T-cell (primary cell): ENCODE measurements around the gene FSTL4. TPM values are rescaled to one million over a fixed set of nuclear protein-coding genes. Genes with fewer than 3 reads are reported as not detected.

ENCODE experiments used
- ATAC-seq, 4 experiments: fragments of 200-7000 bp in 3 of 4; fragments of 150-1000 bp in 1 of 4; cut with Tn5 transposase; replicated peaks in 1 of 4; 1 replicate in 3 of 4; 2 replicates in 1 of 4; pipeline ENCODE4 v1.10.0; 2021; ENCODE audit warnings: moderate library complexity in 3 of 4, mild to moderate bottlenecking in 2 of 4, moderate number of reproducible peaks in 1 of 4
- CTCF ChIA-PET, 2 donors: fragments of 300-600 bp; sonication (Branson Sonifier 250); formaldehyde crosslinking; loops; one replicate each; lab custom pipeline; 2022; ENCODE audit warnings: antibody characterized with exemption in 2 of 2; lab: Charles Lee
- POLR2A ChIA-PET, 2 donors: fragments of 300-600 bp; sonication (Branson Sonifier 250); formaldehyde crosslinking; loops; one replicate each; lab custom pipeline; 2022; ENCODE audit warnings: antibody characterized with exemption in 2 of 2; lab: Charles Lee
- DNase-seq, 35 experiments: peaks; one replicate each; pipeline versions ENCODE4 v3.0.0 to v3.0.0-alpha.2; 2013 to 2023
- H3K27ac ChIP-seq: one replicate; pipeline ENCODE4 v1.5.1; 2013; ENCODE audit warnings: low read length
- H3K27me3 ChIP-seq, 2 experiments: replicated peaks in 1 of 2; 1 replicate in 1 of 2; 2 replicates in 1 of 2; pipeline versions ENCODE4 v1.6.1 to v1.7.0; 2013; ENCODE audit warnings: low read length in 1 of 2, mixed read lengths in 1 of 2; ENCODE audit not compliant: control insufficient read depth in 2 of 2, insufficient read depth in 2 of 2; ENCODE audit errors: extremely low read depth in 1 of 2
- H3K36me3 ChIP-seq, 2 donors: 1 replicate in 1 of 2; 2 replicates in 1 of 2; pipeline versions ENCODE4 v1.6.1 to v1.7.0; 2013; ENCODE audit warnings: low read length in 1 of 2; ENCODE audit not compliant: control insufficient read depth in 2 of 2, insufficient read depth in 1 of 2; ENCODE audit errors: extremely low read depth in 1 of 2
- H3K4me1 ChIP-seq, 2 experiments: 1 replicate in 1 of 2; 2 replicates in 1 of 2; pipeline versions ENCODE4 v1.6.1 to v1.7.0; 2013; ENCODE audit warnings: low read length in 2 of 2, mixed read lengths in 1 of 2; ENCODE audit not compliant: insufficient read depth in 2 of 2, control insufficient read depth in 1 of 2; ENCODE audit errors: extremely low read depth in 1 of 2
- H3K4me3 ChIP-seq, 2 donors: 1 replicate in 1 of 2; 2 replicates in 1 of 2; pipeline versions ENCODE4 v1.5.1 to v1.7.0; 2013; ENCODE audit warnings: mild to moderate bottlenecking in 2 of 2, low read length in 1 of 2, moderate library complexity in 1 of 2; ENCODE audit not compliant: control insufficient read depth in 1 of 2; ENCODE audit errors: extremely low read depth in 1 of 2
- H3K9me3 ChIP-seq: 2 replicates; pipeline ENCODE4 v1.7.0; 2013
- H3K27ac Mint-ChIP-seq, 2 donors: one replicate each; pipeline ENCODE4 v1.8.0; 2020 to 2021; ENCODE audit warnings: mild to moderate bottlenecking in 2 of 2, mixed read lengths in 2 of 2
- H3K27me3 Mint-ChIP-seq, 2 donors: one replicate each; pipeline ENCODE4 v1.8.0; 2021 to 2022; ENCODE audit warnings: mixed read lengths in 2 of 2
- H3K36me3 Mint-ChIP-seq: one replicate; pipeline ENCODE4 v1.8.0; 2021; ENCODE audit warnings: mixed read lengths
- H3K4me1 Mint-ChIP-seq, 3 donors: one replicate each; pipeline ENCODE4 v1.8.0; 2020 to 2022; ENCODE audit warnings: mixed read lengths in 3 of 3, mild to moderate bottlenecking in 1 of 3
- H3K4me3 Mint-ChIP-seq, 3 donors: one replicate each; pipeline ENCODE4 v1.8.0; 2020 to 2022; ENCODE audit warnings: mild to moderate bottlenecking in 3 of 3, mixed read lengths in 3 of 3, moderate library complexity in 3 of 3
- H3K9me3 Mint-ChIP-seq, 3 donors: one replicate each; pipeline ENCODE4 v1.8.0; 2020 to 2022; ENCODE audit warnings: mixed read lengths in 3 of 3
- WGBS: methylation state at CpG from one replicate; pipeline ENCODE4 v1.1.5; 2013; ENCODE audit warnings: missing lambda C conversion rate; ENCODE audit not compliant: insufficient coverage; 5-methylcytosine and 5-hydroxymethylcytosine counted together
- total RNA-seq, 35 experiments: library from RNA in 6 of 35; stranded (reverse) in 6 of 35; fragments of 120-200 nt in 1 of 35; gene quantifications; one replicate each; pipeline versions ENCODE4 v1.2.1 to v1.2.4 and lab custom pipeline; 2013 to 2026

The FSTL4 gene
- total RNA-seq, 5 donors from 2014 or later (not counting 1 experiment from before 2014, with no cell fraction given): 1.6 TPM; not detected in 3

DNA sequence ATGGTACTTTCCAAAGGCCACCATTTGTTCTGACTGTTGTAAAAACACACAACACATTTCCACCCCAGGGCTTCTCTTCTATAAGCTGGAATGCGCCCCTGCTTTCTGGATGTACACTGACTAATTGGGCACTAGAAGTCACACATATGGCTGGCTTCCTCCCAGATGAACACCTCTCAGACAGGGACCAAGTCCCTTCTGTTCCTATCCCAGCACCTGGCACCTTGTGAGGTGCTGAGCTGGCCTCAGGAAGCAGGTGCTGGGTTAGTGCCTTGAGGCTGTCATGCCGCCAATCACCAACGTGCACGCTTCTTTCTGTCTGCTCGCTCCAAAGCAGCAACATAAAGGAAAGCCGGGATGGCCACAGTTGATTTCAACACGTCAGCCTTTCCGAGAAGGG is 93.2 kb downstream of the FSTL4 start:
- Mint-ChIP-seq H3K4me3 (no peak overlapping the region), H3K27me3 (peaks cover 3 to 5% of the 10 kb centered on the region in 2 donors), H3K4me1 (no peaks in the 10 kb centered on the region), H3K27ac (no peak overlapping the region), H3K36me3 (no peaks in the 10 kb centered on the region), H3K9me3 (no peaks in the 10 kb centered on the region)
- ATAC-seq: no peak
- Histone ChIP-seq H3K27me3 (peaks cover 0 to 5% of the 10 kb centered on the region in 2 experiments), H3K9me3 (no peaks in the 10 kb centered on the region), H3K4me3 (no peak overlapping the region), H3K36me3 (no peaks in the 10 kb centered on the region), H3K4me1 (no peaks in the 10 kb centered on the region), H3K27ac (no peak overlapping the region)
- 87% methylated on average over 6 of the region's 8 CpGs for WGBS
- POLR2A ChIA-PET: no interaction called here
- CTCF ChIA-PET: no interaction called here
- no peak for DNase-seq

DNA sequence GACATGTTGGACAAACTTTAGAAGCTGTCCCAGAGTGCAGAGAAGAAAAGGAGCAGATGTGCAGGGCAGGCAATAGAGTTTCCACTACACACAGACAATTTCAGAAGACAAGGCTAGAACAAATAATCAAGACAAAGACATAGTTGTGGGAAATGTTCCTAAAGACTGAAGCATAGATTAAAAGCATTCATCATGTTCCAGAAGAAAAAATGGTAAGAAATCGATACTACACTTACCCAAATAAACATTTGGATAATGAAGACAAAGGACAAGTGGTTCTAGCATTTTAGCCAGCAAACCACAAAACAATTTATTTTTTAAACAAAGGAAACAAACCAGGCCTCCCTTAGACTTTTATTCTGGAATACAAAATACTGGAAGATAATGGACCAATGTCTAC is 97.9 kb downstream of the FSTL4 start:
- no peaks in the 10 kb centered on the region for H3K4me1 Mint-ChIP-seq
- WGBS: no CpG with 5 or more reads among the region's 1 CpG
- no peaks in the 10 kb centered on the region for H3K9me3 ChIP-seq
- H3K36me3 Mint-ChIP-seq: no peaks in the 10 kb centered on the region
- no peaks in the 10 kb centered on the region for H3K9me3 Mint-ChIP-seq
- no peak overlapping the region for H3K27ac Mint-ChIP-seq
- POLR2A ChIA-PET: no interaction called here
- peaks cover 12 to 23% of the 10 kb centered on the region in 2 donors for H3K27me3 Mint-ChIP-seq
- H3K4me3 ChIP-seq: no peak overlapping the region
- ATAC-seq (no peak), DNase-seq (no peak)
- no peak overlapping the region for H3K27ac ChIP-seq
- H3K4me1 ChIP-seq: no peaks in the 10 kb centered on the region
- H3K4me3 Mint-ChIP-seq: no peak overlapping the region
- CTCF ChIA-PET: no interaction called here
- H3K27me3 ChIP-seq: peaks cover 0 to 10% of the 10 kb centered on the region in 2 experiments
- H3K36me3 ChIP-seq: no peaks in the 10 kb centered on the region

DNA sequence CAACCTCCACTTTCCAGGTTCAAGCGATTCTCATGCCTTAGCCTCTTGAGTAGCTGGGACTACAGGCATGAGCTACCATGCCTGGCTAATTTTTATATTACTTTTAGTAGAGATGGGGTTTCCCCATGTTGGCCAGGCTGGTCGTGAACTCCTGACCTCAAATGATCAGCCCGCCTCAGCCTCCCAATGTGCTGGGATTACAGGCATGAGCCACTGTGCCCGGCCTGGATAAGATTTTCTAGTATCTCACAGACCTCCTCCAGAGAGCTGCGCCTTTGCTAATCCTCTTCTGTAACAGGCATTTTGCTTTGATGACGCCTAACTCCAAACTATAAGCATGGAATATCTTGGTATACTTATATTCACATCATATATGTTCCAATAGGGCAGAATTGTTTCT is 99.4 kb downstream of the FSTL4 start:
- ChIA-PET POLR2A (no interaction called here), CTCF (no interaction called here)
- no peak overlapping the region for H3K4me3 Mint-ChIP-seq
- no peak for ATAC-seq
- Histone ChIP-seq H3K36me3 (no peaks in the 10 kb centered on the region), H3K27me3 (peaks cover 0 to 10% of the 10 kb centered on the region in 2 experiments), H3K9me3 (no peaks in the 10 kb centered on the region), H3K4me3 (no peak overlapping the region), H3K4me1 (no peaks in the 10 kb centered on the region), H3K27ac (no peak overlapping the region)
- no peaks in the 10 kb centered on the region for H3K36me3 Mint-ChIP-seq
- no peak for DNase-seq
- H3K4me1 Mint-ChIP-seq: no peaks in the 10 kb centered on the region
- H3K27ac Mint-ChIP-seq: no peak overlapping the region
- peaks cover 12 to 23% of the 10 kb centered on the region in 2 donors for H3K27me3 Mint-ChIP-seq
- WGBS: no CpG with 5 or more reads among the region's 6 CpGs
- no peaks in the 10 kb centered on the region for H3K9me3 Mint-ChIP-seq

DNA sequence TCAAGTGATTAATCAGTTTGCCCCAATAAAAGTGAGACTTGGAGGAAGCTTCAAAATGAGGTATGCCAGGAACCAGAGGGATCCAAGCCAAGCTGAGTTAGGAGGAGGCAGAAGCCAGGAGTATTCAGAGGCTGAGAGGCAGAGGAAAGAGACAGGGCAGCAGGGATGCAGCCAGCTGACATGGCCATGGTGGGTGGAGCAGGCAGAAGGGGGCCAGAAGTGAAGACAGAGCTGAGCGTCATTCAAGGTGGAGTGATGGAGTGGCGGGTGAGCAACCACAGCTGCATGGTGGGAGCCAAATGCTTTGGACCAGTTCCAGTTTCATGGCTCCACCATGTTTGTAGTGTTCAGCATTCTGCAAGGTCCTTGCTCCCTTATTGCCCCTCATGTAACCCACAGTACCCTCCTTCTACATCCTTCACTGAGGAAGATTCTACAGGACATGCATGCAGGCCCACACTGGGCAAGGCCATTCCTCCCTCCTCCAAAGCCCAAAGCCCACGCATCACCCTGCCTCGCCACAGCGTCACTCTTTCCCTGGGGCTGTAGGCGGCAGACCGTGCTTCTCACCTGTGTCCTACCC is 100.6 kb downstream of the FSTL4 start:
- 91% methylated on average over 7 of the region's 7 CpGs for WGBS
- CTCF ChIA-PET: no interaction called here
- DNase-seq (no peak), ATAC-seq (no peak)
- Histone ChIP-seq H3K27me3 (peaks cover 0 to 10% of the 10 kb centered on the region in 2 experiments), H3K36me3 (no peaks in the 10 kb centered on the region), H3K4me1 (no peaks in the 10 kb centered on the region), H3K9me3 (no peaks in the 10 kb centered on the region), H3K27ac (no peak overlapping the region), H3K4me3 (no peak overlapping the region)
- Mint-ChIP-seq H3K4me1 (no peaks in the 10 kb centered on the region), H3K9me3 (no peaks in the 10 kb centered on the region), H3K27me3 (peaks cover 12 to 23% of the 10 kb centered on the region in 2 donors), H3K27ac (no peak overlapping the region), H3K4me3 (no peak overlapping the region), H3K36me3 (no peaks in the 10 kb centered on the region)
- POLR2A ChIA-PET: no interaction called here

DNA sequence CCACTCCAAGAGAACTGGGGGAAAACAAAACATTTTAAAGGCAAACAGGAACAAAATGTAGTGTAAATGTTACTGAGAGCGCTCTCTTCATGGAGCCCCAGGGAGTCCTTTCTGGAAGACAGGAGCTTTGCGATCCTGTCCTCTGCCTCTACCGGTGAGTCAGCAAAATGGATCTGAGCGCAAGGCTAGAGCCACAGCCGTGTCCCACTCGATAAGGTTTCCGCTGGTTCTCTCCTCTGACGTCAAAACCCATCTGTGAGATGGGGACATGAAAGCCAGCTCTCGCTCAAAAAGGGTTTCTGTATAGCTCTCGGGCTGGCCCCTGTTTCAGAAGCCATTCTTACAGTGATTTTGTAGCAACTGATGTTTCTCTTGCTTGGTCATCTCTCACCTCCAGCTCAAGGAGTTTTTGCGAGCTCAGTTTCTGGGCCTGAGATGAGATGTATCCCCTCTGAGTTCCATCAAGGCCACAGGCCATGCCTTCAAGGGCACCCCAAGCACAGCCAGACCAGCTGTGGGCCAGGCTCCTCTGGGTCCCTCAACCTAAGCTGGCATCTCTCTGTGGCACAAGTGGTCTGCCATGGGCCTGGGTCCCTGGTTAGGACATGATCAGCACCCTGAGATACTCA is 101.6 kb downstream of the FSTL4 start:
- Mint-ChIP-seq H3K4me1 (no peaks in the 10 kb centered on the region), H3K27me3 (peaks cover 12 to 23% of the 10 kb centered on the region in 2 donors), H3K27ac (no peak overlapping the region), H3K4me3 (no peak overlapping the region), H3K9me3 (no peaks in the 10 kb centered on the region), H3K36me3 (no peaks in the 10 kb centered on the region)
- no peaks in the 10 kb centered on the region for H3K4me1 ChIP-seq
- WGBS: 77% methylated on average over 11 of the region's 11 CpGs
- H3K27ac ChIP-seq: no peak overlapping the region
- POLR2A ChIA-PET: interaction anchor here in 1 of 2 donors (0.5 kb wide), 1 partner anchor 298 kb away, joined by 6 read pairs; no protein-coding TSS in a partner anchor
- H3K36me3 ChIP-seq: no peaks in the 10 kb centered on the region
- CTCF ChIA-PET: no interaction called here
- H3K9me3 ChIP-seq: no peaks in the 10 kb centered on the region
- no peak overlapping the region for H3K4me3 ChIP-seq
- no peak for ATAC-seq
- no peak for DNase-seq
- H3K27me3 ChIP-seq: peaks cover 0 to 10% of the 10 kb centered on the region in 2 experiments

DNA sequence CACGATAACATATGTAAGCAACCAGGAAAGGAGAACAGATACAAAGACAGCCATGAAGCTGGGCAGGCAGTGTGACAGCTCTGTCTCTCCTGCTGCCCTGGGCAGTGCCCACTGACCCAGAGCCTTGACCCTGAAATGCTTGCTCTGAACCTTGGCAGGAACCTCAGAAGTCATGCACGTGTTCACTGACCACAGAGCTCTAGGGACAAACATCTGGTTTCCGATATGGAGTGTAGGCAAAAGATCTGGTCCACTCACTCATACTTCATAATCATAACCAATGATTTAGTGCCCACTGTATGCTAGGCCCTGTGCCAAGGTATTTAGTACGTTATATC is 102.6 kb downstream of the FSTL4 start:
- no peaks in the 10 kb centered on the region for H3K36me3 Mint-ChIP-seq

More for the DNA sequence above, 102.6 kb downstream of the FSTL4 start:
- H3K27ac Mint-ChIP-seq: no peak overlapping the region
- H3K4me1 Mint-ChIP-seq: no peaks in the 10 kb centered on the region
- H3K4me1 ChIP-seq: no peaks in the 10 kb centered on the region
- H3K36me3 ChIP-seq: no peaks in the 10 kb centered on the region
- ChIA-PET POLR2A (no interaction called here), CTCF (no interaction called here)
- no peak for DNase-seq
- no peaks in the 10 kb centered on the region for H3K9me3 ChIP-seq
- 67% methylated on average over 3 of the region's 4 CpGs for WGBS
- H3K9me3 Mint-ChIP-seq: no peaks in the 10 kb centered on the region
- no peak overlapping the region for H3K27ac ChIP-seq
- H3K4me3 ChIP-seq: no peak overlapping the region
- H3K4me3 Mint-ChIP-seq: no peak overlapping the region
- no peak for ATAC-seq
- H3K27me3 Mint-ChIP-seq: peaks cover 12 to 23% of the 10 kb centered on the region in 2 donors
- peaks cover 0 to 10% of the 10 kb centered on the region in 2 experiments for H3K27me3 ChIP-seq
